ENCODE data around the gene PPP1R14C. TPM values are rescaled to one million over a fixed set of nuclear protein-coding genes. Genes with fewer than 3 reads are reported as not detected.

The PPP1R14C gene, protein sequence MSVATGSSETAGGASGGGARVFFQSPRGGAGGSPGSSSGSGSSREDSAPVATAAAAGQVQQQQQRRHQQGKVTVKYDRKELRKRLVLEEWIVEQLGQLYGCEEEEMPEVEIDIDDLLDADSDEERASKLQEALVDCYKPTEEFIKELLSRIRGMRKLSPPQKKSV
- 0.16 TPM in 1 of 2 replicates, not detected in the other for total RNA-seq

DNA sequence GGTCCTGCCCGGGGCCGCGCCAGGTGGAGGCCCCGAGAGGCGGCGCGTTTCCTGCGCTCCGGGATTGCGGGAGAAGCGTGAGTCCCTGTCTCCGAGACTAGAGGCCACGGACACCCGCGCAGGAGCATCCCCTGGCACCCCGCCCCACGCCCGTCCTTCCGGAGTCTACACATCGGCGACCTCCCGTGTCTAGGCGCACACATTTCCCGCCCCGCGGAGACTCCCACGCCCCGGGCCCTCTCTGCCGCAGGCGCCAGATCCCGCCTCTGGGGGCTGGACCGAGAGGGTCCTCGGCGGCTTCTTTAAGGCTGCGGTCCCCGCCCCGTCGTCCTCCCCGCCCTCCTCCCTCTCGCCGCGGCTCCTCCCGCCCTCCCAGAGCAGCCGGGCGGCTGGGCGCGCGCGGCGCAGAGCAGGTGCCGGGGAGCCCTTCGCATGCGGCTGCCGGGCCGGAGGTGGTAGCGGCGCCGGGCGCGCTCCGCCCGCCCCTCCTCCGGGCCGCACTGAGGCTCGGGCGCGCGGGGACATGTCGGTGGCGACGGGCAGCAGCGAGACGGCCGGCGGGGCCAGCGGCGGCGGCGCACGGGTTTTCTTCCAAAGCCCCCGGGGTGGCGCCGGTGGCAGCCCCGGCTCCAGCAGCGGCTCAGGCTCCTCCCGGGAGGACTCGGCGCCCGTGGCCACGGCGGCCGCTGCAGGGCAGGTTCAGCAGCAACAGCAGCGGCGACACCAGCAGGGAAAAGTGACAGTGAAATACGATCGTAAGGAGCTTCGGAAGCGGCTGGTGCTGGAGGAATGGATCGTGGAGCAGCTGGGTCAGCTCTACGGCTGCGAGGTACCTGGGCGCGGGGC is at the start of gene PPP1R14C:
PPP1R14C (plus strand) TSS at position 375 of the 846 bp plus-strand sequence; CDS start at position 524, 149 bp downstream.

Small RNA genes within 50 kb of the gene (small RNA-seq; reads per million reads assigned to genes)
- gene RF01210 = not detected

Other genes with a start within 250 kb of the PPP1R14C start
- gene RAET1E, start 244.9 kb upstream of the PPP1R14C start, total RNA-seq = 0.49 TPM in 1 of 2 replicates, not detected in the other
- 1.3 and 1.9 TPM in 2 replicates for gene RAET1G, start 219.9 kb upstream of the PPP1R14C start, total RNA-seq
- gene ULBP2, start 201.0 kb upstream of the PPP1R14C start, total RNA-seq = 2.1 and 3.1 TPM in 2 replicates
- gene ULBP1, start 179.1 kb upstream of the PPP1R14C start, total RNA-seq = 0.61 and 1.1 TPM in 2 replicates
- gene RAET1L, start 117.5 kb upstream of the PPP1R14C start, total RNA-seq = not detected in 2 replicates
- gene ULBP3, start 73.9 kb upstream of the PPP1R14C start, total RNA-seq = 18.0 and 18.8 TPM in 2 replicates
- not detected in 2 replicates for gene IYD, start 226.0 kb downstream of the PPP1R14C start, total RNA-seq